ENCODE measurements around the gene SPSB4. TPM values are rescaled to one million over a fixed set of nuclear protein-coding genes. Genes with fewer than 3 reads are reported as not detected.

Gene SPSB4
- total RNA-seq, 4 donors from 2014 or later: 0.12 to 5.7 (median 0.58) TPM

- TF ChIP-seq CTCF (IDR thresholded peaks at IDR 0.05): no peak
- ATAC-seq (ENCODE audit: low FRiP score) (no peak), DNase-seq (ENCODE audit: low spot score) (no peak)
Observed at GRCh38 chr3:141044695-141045641, 6.2 kb upstream of the SPSB4 start.

- no peak for TF ChIP-seq CTCF (IDR thresholded peaks at IDR 0.05)
- no peak for DNase-seq (ENCODE audit: low spot score)
- no peak for ATAC-seq (ENCODE audit: low FRiP score)
Observed at GRCh38 chr3:141045849-141046248, 5.3 kb upstream of the SPSB4 start.

DNA sequence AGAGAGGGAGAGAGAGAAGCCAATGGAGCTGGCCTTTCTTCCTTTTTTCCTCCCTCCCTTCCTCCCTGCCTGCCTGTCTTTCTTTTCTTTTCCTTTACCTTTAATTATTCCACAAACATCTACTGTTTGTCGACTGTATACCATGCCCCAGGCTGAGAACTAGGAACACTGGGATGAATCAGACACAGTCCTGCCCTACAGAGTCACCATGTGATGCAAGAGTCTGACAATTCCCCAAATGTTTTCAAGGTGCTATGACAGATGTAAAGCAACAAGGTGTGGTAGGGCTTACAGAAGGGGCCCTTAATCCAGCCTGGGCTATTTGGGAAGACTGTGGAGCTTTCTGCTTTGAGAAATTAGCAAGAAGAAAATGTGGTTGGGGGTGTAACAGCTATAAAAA, 4.0 kb upstream of the SPSB4 start:
- DNase-seq (ENCODE audit: low spot score) (no peak), ATAC-seq (ENCODE audit: low FRiP score) (no peak)
- TF ChIP-seq CTCF (IDR thresholded peaks at IDR 0.05): no peak

DNA sequence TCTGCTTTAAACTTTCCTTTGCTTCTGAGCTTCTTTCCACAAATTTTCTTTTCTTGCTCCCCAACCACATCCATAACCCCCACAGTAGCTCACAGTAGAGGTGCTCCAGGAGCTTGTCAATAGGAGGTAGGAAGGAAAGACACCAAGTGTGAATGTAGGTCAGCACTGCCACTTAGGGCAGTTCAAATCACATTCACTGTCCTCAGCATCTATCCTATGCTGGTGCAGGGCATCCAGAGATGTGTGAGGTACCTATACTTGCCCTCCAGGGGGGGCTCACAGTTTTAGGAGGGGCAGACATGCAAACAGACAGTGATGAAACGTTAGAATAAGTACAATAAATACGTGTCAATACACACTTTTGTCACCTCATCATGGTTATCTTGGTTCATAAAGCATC, 1.5 kb upstream of the SPSB4 start:
- no peak for TF ChIP-seq CTCF (IDR thresholded peaks at IDR 0.05)
- DNase-seq (ENCODE audit: low spot score): no peak
- ATAC-seq (ENCODE audit: low FRiP score): no peak

- no peak for TF ChIP-seq CTCF (IDR thresholded peaks at IDR 0.05)
- DNase-seq (ENCODE audit: low spot score): no peak
- no peak for ATAC-seq (ENCODE audit: low FRiP score)
Observed at GRCh38 chr3:141051443-141052200, 475 bp downstream of the SPSB4 start.

DNA sequence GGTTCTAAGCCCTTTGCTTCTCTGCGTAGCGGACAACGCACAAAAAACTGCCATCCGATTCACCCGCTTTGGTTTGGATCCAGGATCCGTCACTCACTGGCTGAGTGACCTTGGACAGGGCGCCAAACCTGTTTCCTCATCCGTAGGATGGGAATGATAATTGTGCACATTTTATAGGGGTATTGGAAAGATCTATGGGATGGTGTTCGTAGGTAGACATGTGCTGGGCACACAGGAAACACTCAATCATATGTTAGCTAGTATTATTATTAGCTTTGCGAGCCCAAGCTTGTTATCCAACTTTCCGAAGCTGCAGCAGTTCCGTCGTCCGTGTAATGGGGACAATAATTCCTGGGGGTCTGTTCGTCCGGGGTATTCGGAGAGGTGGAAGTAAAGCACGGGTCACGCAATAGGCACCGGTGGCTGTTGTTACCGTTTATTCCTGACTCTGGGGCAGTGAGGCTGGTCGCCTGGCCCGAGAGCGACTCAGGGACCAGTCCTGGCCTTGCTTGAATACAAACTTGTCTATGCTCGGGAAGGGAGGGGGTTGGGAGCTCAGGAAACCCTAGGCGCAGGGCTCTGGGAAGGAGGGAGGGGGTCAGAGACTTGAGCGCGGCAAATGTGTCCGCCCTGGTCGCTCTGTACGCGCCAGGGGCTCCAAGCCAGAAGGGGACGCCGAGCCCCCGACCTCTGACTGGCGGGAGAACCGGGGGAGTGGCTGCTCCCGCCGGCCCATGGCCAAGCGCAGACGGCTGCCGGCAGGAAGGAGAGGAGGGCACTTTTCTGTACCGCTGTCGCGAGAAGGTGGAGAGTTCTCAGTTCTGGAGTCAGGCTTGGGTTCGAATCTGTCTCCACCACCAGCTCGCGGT, 1.3 kb downstream of the SPSB4 start:
- ATAC-seq (ENCODE audit: low FRiP score) (no peak), DNase-seq (ENCODE audit: low spot score) (no peak)
- no peak for TF ChIP-seq CTCF (IDR thresholded peaks at IDR 0.05)

Measured in omental fat pad (tissue), 4 donors.